HUES48 (cell line): ENCODE data around the gene SCIMP.
"Not testable (repeated sequence)": the region's sequence is repeated elsewhere in the genome, so short reads cannot be mapped to it uniquely, and the experiment has no call there.

Experiments used
- H3K27ac ChIP-seq: one replicate; pipeline ENCODE4 v1.7.0; 2013; ENCODE audit warnings: low read depth, low read length, inconsistent platforms
- H3K27me3 ChIP-seq: 2 replicates; pipeline ENCODE4 v1.6.1; 2013; ENCODE audit warnings: mild to moderate bottlenecking, low read length; ENCODE audit not compliant: control insufficient read depth, insufficient read depth
- H3K36me3 ChIP-seq: 2 replicates; pipeline ENCODE4 v1.6.1; 2013; ENCODE audit warnings: low read length; ENCODE audit not compliant: control insufficient read depth, insufficient read depth
- H3K4me1 ChIP-seq: 2 replicates; pipeline ENCODE4 v1.6.1; 2013; ENCODE audit warnings: mild to moderate bottlenecking, low read length; ENCODE audit not compliant: control insufficient read depth, insufficient read depth
- H3K4me3 ChIP-seq: 2 replicates; pipeline ENCODE4 v1.5.1; 2013; ENCODE audit warnings: mild to moderate bottlenecking, low read depth, low read length
- H3K9ac ChIP-seq: 2 replicates; pipeline ENCODE4 v1.6.1; 2013; ENCODE audit warnings: mild to moderate bottlenecking, low read depth, low read length, moderate library complexity
- H3K9me3 ChIP-seq: 2 replicates; pipeline ENCODE4 v1.6.1; 2013; ENCODE audit warnings: low read length; ENCODE audit not compliant: control insufficient read depth, insufficient read depth

The SCIMP gene

DNA sequence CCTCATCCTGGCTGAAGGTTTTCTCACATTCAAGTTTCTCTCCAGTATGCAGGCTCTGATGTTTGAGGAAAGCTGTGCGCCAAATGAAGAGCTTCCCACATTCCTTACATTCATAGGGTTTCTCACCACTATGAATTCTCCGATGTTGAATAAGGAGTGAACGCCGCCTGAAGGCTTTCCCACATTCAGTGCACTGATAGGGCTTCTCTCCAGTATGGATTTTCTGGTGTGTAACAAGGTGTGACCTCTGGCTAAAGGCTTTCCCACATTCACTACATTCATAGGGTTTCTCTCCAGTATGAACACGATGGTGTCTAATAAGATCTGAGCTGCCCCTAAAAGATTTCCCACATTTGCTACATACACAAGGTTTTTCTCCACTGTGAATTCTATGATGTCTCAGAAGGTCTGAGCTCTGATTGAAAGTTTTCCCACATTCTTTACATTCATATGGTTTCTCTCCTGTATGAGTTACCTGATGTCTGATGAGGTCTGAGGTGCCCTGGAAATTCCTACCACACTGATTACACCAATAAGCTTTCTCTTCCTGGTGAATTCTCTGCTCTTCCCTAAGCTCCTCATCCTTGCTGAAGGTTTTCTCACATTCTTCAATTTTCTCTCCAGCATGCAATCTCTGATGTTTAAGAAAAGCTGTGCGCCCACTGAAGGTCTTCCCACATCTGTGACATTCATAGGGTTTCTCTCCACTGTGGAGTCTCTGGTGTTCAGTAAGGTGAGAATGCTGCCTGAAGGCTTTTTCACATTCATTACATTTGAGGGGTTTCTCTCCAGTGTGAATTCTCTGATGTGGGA is 51.9 kb downstream of the SCIMP start:
- H3K4me1 ChIP-seq: no peaks in the 10 kb centered on the region
- peaks cover 99% of the 10 kb centered on the region for H3K9me3 ChIP-seq
- H3K9ac ChIP-seq: no peak overlapping the region
- no peak overlapping the region for H3K27ac ChIP-seq
- H3K4me3 ChIP-seq: peak overlapping the region; percentile 41; the same call in 1 of the 2 replicates
- no peaks in the 10 kb centered on the region for H3K27me3 ChIP-seq
- peaks cover 33% of the 10 kb centered on the region for H3K36me3 ChIP-seq

DNA sequence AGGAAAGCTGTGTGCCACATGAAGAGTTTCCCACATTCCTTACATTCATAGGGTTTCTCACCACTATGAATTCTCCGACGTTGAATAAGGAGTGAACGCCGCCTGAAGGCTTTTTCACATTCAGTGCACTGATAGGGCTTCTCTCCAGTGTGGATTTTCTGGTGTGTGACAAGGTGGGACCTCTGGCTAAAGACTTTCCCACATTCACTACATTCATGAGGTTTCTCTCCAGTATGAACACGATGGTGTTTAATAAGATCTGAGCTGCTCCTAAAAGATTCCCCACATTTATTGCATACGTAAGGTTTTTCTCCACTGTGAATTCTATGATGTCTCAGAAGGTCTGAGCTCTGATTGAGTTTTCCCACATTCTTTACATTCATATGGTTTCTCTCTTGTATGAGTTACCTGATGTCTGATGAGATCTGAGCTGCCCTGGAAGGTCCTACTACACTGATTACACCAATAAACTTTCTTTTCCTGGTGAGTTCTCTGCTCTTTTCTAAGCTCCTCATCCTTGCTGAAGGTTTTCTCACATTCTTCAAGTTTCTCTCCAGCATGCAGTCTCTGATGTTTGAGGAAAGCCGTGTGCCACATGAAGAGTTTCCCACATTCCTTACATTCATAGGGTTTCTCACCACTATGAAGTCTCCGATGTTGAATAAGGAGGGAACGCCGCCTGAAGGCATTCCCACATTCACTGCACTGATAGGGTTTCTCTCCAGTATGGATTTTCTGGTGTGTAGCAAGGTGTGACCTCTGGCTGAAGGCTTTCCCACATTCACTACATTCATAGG is 53.0 kb downstream of the SCIMP start:
- H3K9me3 ChIP-seq: peaks cover 96% of the 10 kb centered on the region
- H3K9ac ChIP-seq: no peak overlapping the region
- H3K27me3 ChIP-seq: no peaks in the 10 kb centered on the region
- peak overlapping the region; percentile 1; the same call in 1 of the 2 replicates for H3K4me3 ChIP-seq
- H3K4me1 ChIP-seq: no peaks in the 10 kb centered on the region
- H3K36me3 ChIP-seq: peaks cover 23% of the 10 kb centered on the region
- no peak overlapping the region for H3K27ac ChIP-seq

DNA sequence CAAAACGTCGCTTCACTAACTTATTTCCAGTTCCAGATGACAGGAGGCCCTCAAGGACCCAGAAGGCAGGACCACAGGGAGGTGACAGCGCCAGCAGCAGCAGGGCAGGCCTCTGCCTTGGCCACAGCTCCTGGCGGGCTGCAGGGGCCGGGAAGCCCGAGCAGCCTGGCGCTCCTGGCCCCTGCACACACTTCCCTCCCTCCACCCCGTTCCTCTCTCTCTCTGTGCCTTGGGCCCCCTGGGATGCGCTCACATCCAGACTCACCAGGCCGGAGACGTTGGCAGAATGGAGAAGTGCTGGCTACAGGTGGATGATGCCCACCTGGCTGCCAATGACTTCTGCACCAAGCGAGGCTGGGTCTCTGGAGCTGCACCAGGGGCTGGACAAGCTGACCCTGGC is 55.7 kb downstream of the SCIMP start:
- no peak overlapping the region for H3K27ac ChIP-seq
- H3K4me3 ChIP-seq: no peak overlapping the region
- no peak overlapping the region for H3K9ac ChIP-seq
- H3K36me3 ChIP-seq: peaks cover 23% of the 10 kb centered on the region
- no peaks in the 10 kb centered on the region for H3K27me3 ChIP-seq
- H3K4me1 ChIP-seq: no peaks in the 10 kb centered on the region
- H3K9me3 ChIP-seq: peaks cover 76% of the 10 kb centered on the region

DNA sequence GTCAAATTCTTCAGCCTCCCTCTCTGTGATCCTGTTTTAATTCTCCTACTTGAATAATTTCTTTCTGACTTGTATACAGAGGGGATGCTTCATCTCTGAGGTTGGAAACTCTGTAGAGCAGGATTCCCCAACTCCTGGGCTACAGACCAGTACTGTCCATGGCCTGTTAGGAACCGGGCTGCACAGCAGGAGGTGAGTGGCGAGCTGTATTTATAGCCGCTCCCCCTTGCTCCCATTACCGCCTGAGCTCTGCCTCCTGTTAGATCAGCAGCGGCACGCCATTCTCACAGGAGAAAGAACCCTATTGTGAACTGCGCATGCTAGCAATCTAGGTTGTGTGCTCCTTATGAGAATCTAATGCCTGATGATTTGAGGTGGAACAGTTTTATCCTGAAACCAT is 59.6 kb downstream of the SCIMP start:
- not testable (repeated sequence) for H3K4me1 ChIP-seq, H3K9ac ChIP-seq, H3K4me3 ChIP-seq, H3K27ac ChIP-seq, H3K27me3 ChIP-seq
- Histone ChIP-seq H3K36me3 (peaks cover 11% of the 10 kb centered on the region), H3K9me3 (peaks cover 36% of the 10 kb centered on the region)

DNA sequence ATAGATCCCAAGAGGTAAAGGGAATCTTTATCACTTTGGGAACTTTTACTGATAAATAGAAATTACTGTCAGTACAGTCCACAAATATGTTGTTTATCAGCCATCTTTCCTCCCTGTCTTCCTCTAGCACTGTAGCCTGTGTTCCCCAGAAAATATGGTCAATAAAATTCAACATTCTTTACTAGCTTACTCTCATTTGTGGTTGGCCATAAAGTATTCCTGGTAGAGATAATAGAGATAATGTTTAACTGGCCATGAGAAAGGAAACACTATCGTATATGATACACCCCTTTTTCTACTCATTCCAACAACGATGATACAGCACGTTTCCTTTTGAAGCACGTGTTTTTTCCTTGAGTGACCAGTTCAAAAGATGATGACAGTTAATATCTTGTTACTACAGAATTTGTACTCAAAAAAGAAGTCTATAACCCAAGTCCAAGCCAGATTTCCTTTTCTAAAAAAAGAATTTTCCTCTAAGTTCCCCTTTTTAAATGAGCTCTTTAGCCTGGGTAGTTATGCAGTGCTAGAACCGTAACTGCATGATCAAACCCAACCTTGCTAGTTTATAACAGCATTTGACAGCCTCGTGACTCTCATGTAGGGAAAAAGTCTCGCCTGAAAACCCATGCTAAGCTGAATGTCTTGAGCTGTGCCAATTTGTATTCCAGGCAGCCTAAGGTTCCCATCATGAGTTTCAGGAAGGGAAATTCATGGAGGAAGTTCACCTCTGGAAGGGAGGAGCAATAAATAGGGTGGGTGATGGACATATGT is 68.7 kb downstream of the SCIMP start:
- not testable (repeated sequence) for H3K9ac ChIP-seq, H3K36me3 ChIP-seq, H3K4me1 ChIP-seq, H3K27me3 ChIP-seq, H3K9me3 ChIP-seq, H3K27ac ChIP-seq, H3K4me3 ChIP-seq

DNA sequence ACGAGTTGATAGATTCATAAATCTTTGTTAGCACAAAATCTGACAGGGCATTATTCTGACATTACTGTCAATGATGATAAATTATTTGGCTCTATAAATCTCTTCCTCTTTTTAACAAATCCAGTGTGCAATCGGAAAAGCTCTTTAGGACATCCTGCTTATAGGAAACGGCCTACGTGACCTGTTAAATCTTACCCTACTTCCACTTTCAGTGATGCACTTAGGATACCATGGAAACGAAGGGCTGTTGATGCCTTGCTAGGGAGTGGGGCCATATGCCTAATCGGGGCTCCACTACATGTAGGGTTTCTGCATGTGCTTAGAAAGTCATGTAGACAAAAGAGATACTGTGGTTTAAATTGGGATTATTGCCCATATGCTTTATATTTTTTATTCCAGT is 70.2 kb downstream of the SCIMP start:
- no peaks in the 10 kb centered on the region for H3K9me3 ChIP-seq
- no peaks in the 10 kb centered on the region for H3K36me3 ChIP-seq
- H3K27me3 ChIP-seq: no peaks in the 10 kb centered on the region
- H3K4me1 ChIP-seq: no peaks in the 10 kb centered on the region
- H3K4me3 ChIP-seq: no peak overlapping the region
- H3K27ac ChIP-seq: no peak overlapping the region
- H3K9ac ChIP-seq: no peak overlapping the region

DNA sequence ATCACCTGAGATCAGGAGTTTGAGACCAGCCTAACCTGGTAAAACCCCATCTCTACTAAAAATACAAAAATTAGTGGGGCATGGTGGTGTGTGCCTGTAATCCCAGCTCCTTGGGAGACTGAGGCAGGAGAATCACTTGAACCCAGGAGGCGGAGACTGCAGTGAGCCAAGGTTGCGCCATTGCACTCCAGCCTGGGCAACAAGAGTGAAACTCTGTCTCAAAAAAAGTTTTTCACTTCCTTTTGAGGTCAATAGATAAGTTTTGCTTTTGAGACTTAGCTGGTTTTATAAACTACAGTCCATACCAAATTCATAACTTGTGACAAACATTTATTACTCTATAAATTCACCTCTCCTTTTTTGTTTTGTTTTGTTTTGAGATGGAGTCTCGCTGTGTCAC is 72.9 kb downstream of the SCIMP start:
- H3K27ac ChIP-seq, H3K27me3 ChIP-seq, H3K9ac ChIP-seq, H3K36me3 ChIP-seq, H3K4me3 ChIP-seq, H3K9me3 ChIP-seq, H3K4me1 ChIP-seq: not testable (repeated sequence)

DNA sequence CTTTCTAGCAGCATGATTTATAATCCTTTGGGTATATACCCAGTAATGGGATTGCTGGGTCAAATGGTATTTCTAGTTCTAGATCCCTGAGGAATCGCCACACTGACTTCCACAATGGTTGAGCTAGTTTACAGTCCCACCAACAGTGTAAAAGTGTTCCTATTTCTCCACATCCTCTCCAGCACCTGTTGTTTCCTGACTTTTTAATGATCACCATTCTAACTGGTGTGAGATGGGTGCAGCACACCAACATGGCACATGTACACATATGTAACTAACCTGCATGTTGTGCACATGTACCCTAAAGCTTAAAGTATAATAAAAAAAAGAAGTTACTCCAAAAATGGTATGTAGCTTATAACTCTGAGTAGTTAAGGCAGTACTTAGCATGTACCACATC is 74.0 kb downstream of the SCIMP start:
- H3K36me3 ChIP-seq, H3K4me3 ChIP-seq, H3K9me3 ChIP-seq, H3K27me3 ChIP-seq, H3K9ac ChIP-seq, H3K27ac ChIP-seq, H3K4me1 ChIP-seq: not testable (repeated sequence)
